Gastroesophageal sphincter (tissue), 4 donors: ENCODE measurements around the gene TSFM. TPM values are rescaled to one million over a fixed set of nuclear protein-coding genes. Genes with fewer than 3 reads are reported as not detected.

ENCODE experiments used
- ATAC-seq: fragments of 150-250 bp; one replicate; pipeline ENCODE4 v1.9.1; 2016; ENCODE audit warnings: mild to moderate bottlenecking, moderate library complexity
- H3K27ac ChIP-seq, 4 donors: fragments of 200-600 bp; sonication (generic) in 3 of 4; 1 replicate in 3 of 4; 2 replicates in 1 of 4; pipeline ENCODE4 v1.5.1; 2016 to 2019
- H3K27me3 ChIP-seq: fragments of 200-600 bp; sonication (generic); one replicate; pipeline ENCODE4 v1.5.1; 2019
- H3K36me3 ChIP-seq, 2 donors: fragments of 200-600 bp; sonication (generic); one replicate each; pipeline ENCODE4 v1.5.1; 2019; ENCODE audit warnings: control low read depth in 1 of 2
- H3K4me1 ChIP-seq, 3 donors: fragments of 200-600 bp; sonication (generic); 1 replicate in 2 of 3; 2 replicates in 1 of 3; pipeline ENCODE4 v1.5.1; 2016 to 2019; ENCODE audit warnings: control low read depth in 2 of 3
- H3K4me3 ChIP-seq, 2 donors: fragments of 200-600 bp; sonication (generic); one replicate each; pipeline ENCODE4 v1.5.1; 2019; ENCODE audit warnings: mild to moderate bottlenecking in 1 of 2, moderate library complexity in 1 of 2
- H3K9me3 ChIP-seq, 3 donors: fragments of 200-600 bp; sonication (generic); one replicate each; pipeline ENCODE4 v1.5.1; 2017 to 2019; ENCODE audit warnings: control low read depth in 2 of 3
- EP300 ChIP-seq: sonication (generic); formaldehyde crosslinking; IDR thresholded peaks from one replicate; pipeline ENCODE4 v1.6.1; 2017; ENCODE audit warnings: antibody characterized with exemption, mild to moderate bottlenecking
- POLR2A ChIP-seq, 2 donors: fragments of 450-650 bp; IDR thresholded peaks; one replicate each; pipeline ENCODE4 v1.6.1; 2017; ENCODE audit warnings: antibody characterized with exemption in 2 of 2, mild to moderate bottlenecking in 2 of 2, moderate library complexity in 1 of 2
- POLR2AphosphoS5 ChIP-seq: sonication (generic); formaldehyde crosslinking; IDR thresholded peaks from one replicate; pipeline ENCODE4 v1.6.1; 2017; ENCODE audit warnings: antibody characterized with exemption
- WGBS, 2 donors: methylation state at CpG; one replicate each; pipeline ENCODE4 v1.1.5; 2018; ENCODE audit warnings: low coverage in 1 of 2; 5-methylcytosine and 5-hydroxymethylcytosine counted together
- total RNA-seq, 4 donors: library from RNA; depleted of rRNA; stranded (reverse); fragments of >200 nt; gene quantifications; one replicate each; pipeline ENCODE4 v1.1.0, GENCODE V29; 2016
- TF ChIP-seq, protein P1 (sequence below), 4 experiments: fragments of 200-600 bp in 2 of 4; fragments of 450-650 bp in 2 of 4; sonication (generic) in 1 of 4; IDR thresholded peaks; one replicate each; pipeline ENCODE4 v1.5.1; 2017 to 2019; ENCODE audit warnings: antibody characterized with exemption in 4 of 4, mild to moderate bottlenecking in 2 of 4, moderate library complexity in 2 of 4

The TSFM gene
- total RNA-seq, 4 donors from 2014 or later, result 26.4 to 30.9 (median 29.1) TPM

DNA sequence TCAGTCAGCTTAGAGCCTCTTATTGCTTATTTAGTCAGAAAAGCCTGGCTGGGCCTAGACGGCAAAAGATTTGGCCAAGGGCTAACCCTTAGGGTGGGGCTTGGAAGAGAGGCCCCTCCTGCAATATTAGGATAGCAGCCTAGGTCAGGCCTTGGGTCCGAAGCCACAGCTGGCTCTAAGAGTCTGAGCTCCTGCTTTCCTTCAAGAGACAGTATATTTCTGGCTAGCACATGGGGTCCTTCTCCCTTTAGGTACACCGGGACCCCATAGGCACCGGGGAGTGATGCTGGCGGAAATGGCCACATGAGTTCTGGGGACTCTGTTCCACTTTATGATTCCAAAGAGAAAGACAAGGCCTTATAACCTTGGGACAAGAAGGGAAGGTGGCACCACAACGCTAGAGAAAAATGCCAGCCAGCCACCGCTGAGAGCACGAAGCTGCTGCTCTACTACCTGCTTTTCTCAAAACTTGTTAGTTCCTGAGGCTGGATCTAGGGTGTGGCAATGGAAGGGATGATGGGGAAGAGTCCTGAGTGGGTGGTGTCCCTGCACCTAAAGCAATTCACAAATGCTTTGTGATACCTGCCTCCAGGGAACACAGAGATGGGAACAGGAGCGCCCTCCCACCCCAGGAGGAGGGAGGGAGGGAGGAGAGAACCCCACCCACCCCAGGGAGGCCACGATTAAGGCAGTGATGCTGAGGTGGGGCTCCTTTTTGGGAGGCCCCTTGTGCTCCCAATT, 39.1 kb downstream of the TSFM start:
- no peak for ATAC-seq
- H3K27ac ChIP-seq, result peak overlapping the region in 3 of 4 donors; percentile 18 to 53 (median 39)

DNA sequence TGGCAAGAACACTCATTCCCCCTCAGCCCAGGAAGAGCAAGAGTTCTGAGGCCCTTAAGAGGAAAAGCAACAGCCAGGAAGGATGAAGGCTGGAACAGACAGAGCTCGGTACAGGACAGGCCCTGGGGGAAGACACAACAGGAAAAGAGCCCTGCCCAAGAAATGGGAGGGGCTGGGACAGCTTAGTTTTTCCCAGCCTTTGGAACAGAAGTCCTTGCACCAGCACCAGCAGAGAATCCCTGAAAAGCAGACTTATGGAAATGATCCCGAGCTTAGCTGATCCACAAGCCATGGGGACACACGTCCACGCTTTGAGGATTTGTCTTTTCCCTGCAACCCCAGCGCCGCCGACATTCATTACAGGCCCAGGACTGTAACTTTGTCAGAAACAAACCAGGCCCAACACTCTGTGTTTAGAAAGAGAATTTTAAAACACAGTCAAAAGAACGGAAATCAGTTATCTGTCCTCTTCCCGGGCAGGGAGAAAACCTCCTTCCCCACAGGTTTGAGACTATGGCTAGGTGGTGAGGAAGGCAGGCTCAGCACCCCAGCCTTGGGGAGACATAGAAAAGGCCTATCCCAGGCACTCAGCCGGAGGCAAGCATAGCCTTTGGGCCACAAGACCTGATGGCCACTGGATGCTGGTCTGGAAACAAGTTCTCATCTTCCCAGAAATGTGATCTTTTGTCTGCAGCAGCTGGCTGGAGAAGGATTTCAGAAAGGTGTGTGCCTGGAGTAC, 40.0 kb downstream of the TSFM start:
- Histone ChIP-seq H3K9me3 (no peaks in the 10 kb centered on the region), H3K27ac (peak overlapping the region in 3 of 4 donors; percentile 39 to 57 (median 53)), H3K4me1 (peaks cover 0 to 98% (median 16%) of the 10 kb centered on the region in 3 donors), H3K4me3 (no peak overlapping the region), H3K27me3 (no peaks in the 10 kb centered on the region), H3K36me3 (peaks cover 11 to 92% of the 10 kb centered on the region in 2 donors)
- WGBS, 2 donors, result 60 to 63% methylated on average over 2 to 7 of the region's 10 CpGs
- TF ChIP-seq, protein P1, sequence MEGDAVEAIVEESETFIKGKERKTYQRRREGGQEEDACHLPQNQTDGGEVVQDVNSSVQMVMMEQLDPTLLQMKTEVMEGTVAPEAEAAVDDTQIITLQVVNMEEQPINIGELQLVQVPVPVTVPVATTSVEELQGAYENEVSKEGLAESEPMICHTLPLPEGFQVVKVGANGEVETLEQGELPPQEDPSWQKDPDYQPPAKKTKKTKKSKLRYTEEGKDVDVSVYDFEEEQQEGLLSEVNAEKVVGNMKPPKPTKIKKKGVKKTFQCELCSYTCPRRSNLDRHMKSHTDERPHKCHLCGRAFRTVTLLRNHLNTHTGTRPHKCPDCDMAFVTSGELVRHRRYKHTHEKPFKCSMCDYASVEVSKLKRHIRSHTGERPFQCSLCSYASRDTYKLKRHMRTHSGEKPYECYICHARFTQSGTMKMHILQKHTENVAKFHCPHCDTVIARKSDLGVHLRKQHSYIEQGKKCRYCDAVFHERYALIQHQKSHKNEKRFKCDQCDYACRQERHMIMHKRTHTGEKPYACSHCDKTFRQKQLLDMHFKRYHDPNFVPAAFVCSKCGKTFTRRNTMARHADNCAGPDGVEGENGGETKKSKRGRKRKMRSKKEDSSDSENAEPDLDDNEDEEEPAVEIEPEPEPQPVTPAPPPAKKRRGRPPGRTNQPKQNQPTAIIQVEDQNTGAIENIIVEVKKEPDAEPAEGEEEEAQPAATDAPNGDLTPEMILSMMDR (IDR thresholded peaks at IDR 0.05), result no peak
- no peak for ATAC-seq

More for the DNA sequence above, 39.1 kb downstream of the TSFM start:
- Histone ChIP-seq H3K4me3 (no peak overlapping the region), H3K36me3 (peaks cover 6 to 83% of the 10 kb centered on the region in 2 donors), H3K4me1 (peaks cover 0 to 98% (median 25%) of the 10 kb centered on the region in 3 donors), H3K27me3 (no peaks in the 10 kb centered on the region), H3K9me3 (no peaks in the 10 kb centered on the region)
- TF ChIP-seq POLR2AphosphoS5, result peak; percentile 5
- TF ChIP-seq POLR2A (IDR thresholded peaks at IDR 0.05), result no peak
- WGBS, 2 donors, result 65 to 77% methylated on average over 4 to 5 of the region's 10 CpGs

DNA sequence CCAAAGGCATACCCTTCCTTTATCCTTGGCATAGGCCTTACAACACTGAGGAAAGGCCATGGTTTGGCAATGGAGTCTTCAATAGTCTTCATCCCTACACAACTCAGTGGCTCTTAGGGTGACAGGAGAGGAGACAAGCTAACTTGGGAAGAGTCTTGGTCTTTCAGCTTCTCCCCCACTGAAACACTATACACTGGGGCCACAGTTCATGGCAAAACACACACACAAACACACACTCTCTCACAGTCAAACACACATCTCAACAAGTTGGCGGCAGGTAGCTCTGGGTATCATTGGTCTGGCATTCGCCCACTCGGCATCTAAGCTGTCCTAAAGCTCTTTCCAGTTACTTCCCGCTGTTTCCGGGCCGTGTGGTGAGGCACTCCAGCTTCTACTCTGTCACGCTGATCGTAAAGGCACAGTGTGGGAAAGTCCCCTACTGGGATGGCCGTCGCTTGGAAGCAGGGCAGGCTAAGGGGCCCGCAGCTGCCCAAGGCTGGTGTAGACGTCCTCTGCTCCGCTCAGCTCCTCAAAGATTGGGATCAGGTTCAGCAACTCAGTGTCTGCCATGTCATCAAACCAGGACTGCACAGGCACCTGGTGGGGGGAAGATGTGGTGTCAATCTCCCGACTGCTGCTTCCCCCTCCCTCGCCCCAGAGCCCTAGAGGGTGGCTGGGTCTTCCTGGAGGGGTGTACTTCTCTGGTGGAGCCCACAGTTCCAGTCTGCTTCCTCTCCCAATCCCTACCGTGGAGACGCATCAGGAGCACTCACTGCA, 40.7 kb downstream of the TSFM start:
- Histone ChIP-seq H3K27ac (peak overlapping the region in 3 of 4 donors; percentile 39 to 57 (median 53)), H3K9me3 (no peaks in the 10 kb centered on the region), H3K4me3 (no peak overlapping the region), H3K27me3 (no peaks in the 10 kb centered on the region), H3K4me1 (peaks cover 0 to 98% (median 13%) of the 10 kb centered on the region in 3 donors), H3K36me3 (peaks cover 11 to 99% of the 10 kb centered on the region in 2 donors)
- 62 to 85% methylated on average over 7 to 11 of the region's 17 CpGs for WGBS, 2 donors
- TF ChIP-seq POLR2AphosphoS5, result peak; percentile 6
- no peak for TF ChIP-seq EP300
- ATAC-seq, result no peak

DNA sequence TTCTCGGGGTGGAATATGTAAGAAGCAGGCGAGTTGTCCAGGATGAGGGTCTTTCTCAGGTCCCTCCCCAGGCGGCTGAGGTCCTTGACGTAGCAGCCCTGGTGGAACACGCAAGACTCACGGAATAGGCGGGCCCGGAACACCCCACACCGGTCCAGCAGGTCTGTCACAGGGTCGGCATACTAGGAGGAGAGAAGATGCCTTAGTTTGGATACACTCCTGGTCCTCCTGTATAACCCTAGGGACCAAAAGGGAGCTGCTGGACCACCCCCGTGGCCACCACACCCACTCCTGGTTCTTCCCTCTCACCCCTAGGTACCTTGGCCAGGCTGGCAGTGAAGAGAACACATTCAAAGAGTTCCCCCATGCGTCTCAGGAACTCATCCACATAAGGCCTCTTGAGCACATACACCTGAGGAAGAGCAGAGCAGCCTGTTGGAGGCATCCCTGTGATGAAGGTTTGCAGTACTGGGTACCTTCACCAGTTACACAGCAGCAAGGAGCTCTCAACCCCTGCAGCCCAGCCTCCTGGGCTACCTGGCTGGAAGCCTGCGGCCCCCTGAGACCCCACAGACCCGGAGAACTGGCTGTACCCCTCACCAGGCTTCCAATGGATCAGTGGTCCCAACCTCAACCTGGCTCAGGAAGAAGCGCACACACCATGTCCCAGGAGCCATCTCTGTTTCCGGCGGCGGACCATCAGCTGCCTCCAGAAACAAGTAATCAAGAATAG, 41.5 kb downstream of the TSFM start:
- ATAC-seq, result no peak
- Histone ChIP-seq H3K27ac (peak overlapping the region in 2 of 4 donors; percentile 53 to 57), H3K4me3 (no peak overlapping the region), H3K4me1 (peaks cover 0 to 98% (median 16%) of the 10 kb centered on the region in 3 donors), H3K27me3 (no peaks in the 10 kb centered on the region), H3K36me3 (peaks cover 11 to 100% of the 10 kb centered on the region in 2 donors), H3K9me3 (no peaks in the 10 kb centered on the region)
- TF ChIP-seq POLR2A (IDR thresholded peaks at IDR 0.05) (no peak), POLR2AphosphoS5 (no peak), EP300 (no peak)
- TF ChIP-seq, protein P1 (IDR thresholded peaks at IDR 0.05), result no peak
- WGBS, 2 donors, result 83% methylated on average over 2 of the region's 18 CpGs; no CpG with 5 or more reads in 1 of the 2 donors

DNA sequence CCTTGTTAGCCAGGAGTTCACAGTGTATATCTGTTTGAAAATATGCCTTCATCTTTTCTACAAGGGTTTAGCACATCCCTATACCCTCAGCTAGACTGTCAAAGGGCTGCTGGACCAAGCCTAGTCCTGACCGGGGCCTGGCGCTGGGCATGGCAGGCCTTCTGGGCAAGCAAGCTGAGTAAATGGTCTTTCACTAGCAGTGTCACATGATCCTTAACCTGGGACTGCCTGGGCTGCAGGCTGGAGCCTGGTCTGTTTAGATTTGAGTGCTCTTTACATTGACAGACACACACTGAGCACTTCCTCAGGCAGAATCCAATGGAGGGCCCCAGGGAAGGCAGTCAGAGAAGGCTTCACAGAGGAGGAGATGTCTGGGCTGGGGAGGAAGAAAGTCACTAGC, 42.9 kb downstream of the TSFM start:
- peaks cover 11 to 97% of the 10 kb centered on the region in 2 donors for H3K36me3 ChIP-seq
- H3K4me3 ChIP-seq, result no peak overlapping the region
- peak overlapping the region in 2 of 4 donors; percentile 14 to 57 for H3K27ac ChIP-seq
- H3K27me3 ChIP-seq, result no peaks in the 10 kb centered on the region
- no peaks in the 10 kb centered on the region for H3K9me3 ChIP-seq
- H3K4me1 ChIP-seq, result peaks cover 3 to 99% (median 28%) of the 10 kb centered on the region in 3 donors
- no CpG with 5 or more reads among the region's 2 CpGs for WGBS, 2 donors
- TF ChIP-seq POLR2AphosphoS5 (no peak), POLR2A (IDR thresholded peaks at IDR 0.05) (no peak), EP300 (no peak)
- TF ChIP-seq, protein P1 (IDR thresholded peaks at IDR 0.05), result no peak
- no peak for ATAC-seq
